PC-3 (cell line): ENCODE results near the gene ETHE1. TPM values are rescaled to one million over a fixed set of nuclear protein-coding genes. Genes with fewer than 3 reads are reported as not detected.

Source experiments
- ATAC-seq: fragments of 200-7000 bp; cut with Tn5 transposase; 2 replicates; pipeline ENCODE4 v1.9.1; 2020; ENCODE audit warnings: mild to moderate bottlenecking, moderate library complexity
- BruUV-seq: library from RNA; stranded (reverse); fragments of 400-500 nt; replicated peaks from 2 replicates; lab custom pipeline; 2021; lab: Mats Ljungman, UMichigan
- CTCF ChIA-PET: fragments of 300-600 bp; sonication (Branson Sonifier 250); formaldehyde crosslinking; loops from one replicate; lab custom pipeline; 2022; ENCODE audit warnings: antibody characterized with exemption; lab: Charles Lee
- POLR2A ChIA-PET: fragments of 300-600 bp; sonication (Branson Sonifier 250); formaldehyde crosslinking; loops from one replicate; lab custom pipeline; 2022; ENCODE audit warnings: antibody characterized with exemption; ENCODE audit not compliant: unreplicated experiment; lab: Charles Lee
- DNase-seq: peaks from one replicate; pipeline ENCODE4 v3.0.0-alpha.2; 2015
- H2AFZ ChIP-seq: fragments of 300-600 bp; sonication (generic); 2 replicates; pipeline ENCODE4 v1.6.0; 2016; ENCODE audit warnings: antibody characterized with exemption, low read length
- H3F3A ChIP-seq: fragments of 300-600 bp; sonication (generic); one replicate; pipeline ENCODE4 v1.6.0; 2017; ENCODE audit warnings: antibody characterized with exemption, low read length, control low read depth, mild to moderate bottlenecking; ENCODE audit not compliant: unreplicated experiment
- H3K27ac ChIP-seq: fragments of 300-600 bp; sonication (generic); 2 replicates; pipeline ENCODE4 v1.5.1; 2016; ENCODE audit warnings: mild to moderate bottlenecking, low read length
- H3K27me3 ChIP-seq: fragments of 300-600 bp; sonication (generic); 2 replicates; pipeline ENCODE4 v1.6.1; 2016; ENCODE audit warnings: low read length, mixed read lengths
- H3K36me3 ChIP-seq: fragments of 300-600 bp; sonication (generic); 2 replicates; pipeline ENCODE4 v1.6.1; 2016; ENCODE audit warnings: low read depth, mixed run types, low read length, mixed read lengths
- H3K4me1 ChIP-seq: fragments of 300-600 bp; sonication (generic); 2 replicates; pipeline ENCODE4 v1.5.1; 2016; ENCODE audit warnings: low read length; ENCODE audit not compliant: insufficient read depth
- H3K4me2 ChIP-seq: fragments of 300-600 bp; sonication (generic); 2 replicates; pipeline ENCODE4 v1.6.0; 2016; ENCODE audit warnings: low read length
- H3K4me3 ChIP-seq: fragments of 300-600 bp; sonication (generic); 2 replicates; pipeline ENCODE4 v1.5.1; 2016; ENCODE audit warnings: mild to moderate bottlenecking, low read length, mixed read lengths
- H3K79me2 ChIP-seq: fragments of 300-600 bp; sonication (generic); 2 replicates; pipeline ENCODE4 v1.6.1; 2017; ENCODE audit warnings: low read length, mixed read lengths
- H3K9ac ChIP-seq: fragments of 300-600 bp; sonication (generic); 2 replicates; pipeline ENCODE4 v1.6.0; 2016; ENCODE audit warnings: mild to moderate bottlenecking, low read length
- H3K9me2 ChIP-seq: fragments of 300-600 bp; sonication (generic); replicated peaks from 2 replicates; pipeline ENCODE4 v1.6.1; 2016; ENCODE audit warnings: mixed run types, low read length, mixed read lengths
- H3K9me3 ChIP-seq: fragments of 300-600 bp; sonication (generic); 2 replicates; pipeline ENCODE4 v1.6.1; 2016; ENCODE audit warnings: low read length, mixed read lengths
- H4K20me1 ChIP-seq: fragments of 300-600 bp; sonication (generic); 2 replicates; pipeline ENCODE4 v1.6.1; 2016; ENCODE audit warnings: low read length, mixed read lengths
- EZH2 ChIP-seq: fragments of 300-600 bp; sonication (generic); IDR thresholded peaks from one replicate; pipeline ENCODE4 v1.6.1; 2017; ENCODE audit warnings: antibody characterized with exemption, mild to moderate bottlenecking, low read length; ENCODE audit not compliant: unreplicated experiment
- EZH2phosphoT487 ChIP-seq: fragments of 300-600 bp; sonication (generic); IDR thresholded peaks from 2 replicates; pipeline ENCODE4 v1.6.1; 2018; ENCODE audit warnings: mild to moderate bottlenecking, antibody characterized with exemption, low read length, borderline replicate concordance
- intact Hi-C: fragments of 100-400 bp; cut with micrococcal nuclease; formaldehyde crosslinking; loops from 2 replicates; pipeline ENCODE4 v1.9.0; 2023
- total RNA-seq: library from RNA; depleted of rRNA; stranded (reverse); fragments of >200 nt; gene quantifications from 2 replicates; pipeline ENCODE4 v1.2.3, GENCODE V29; 2014
- TF ChIP-seq, protein P1 (sequence below): fragments of 300-600 bp; sonication (generic); conservative IDR thresholded peaks from 2 replicates; pipeline ENCODE4 v1.5.1; 2017; ENCODE audit warnings: antibody characterized with exemption, low read depth, mild to moderate bottlenecking, low read length

The ETHE1 gene
- total RNA-seq, 1 experiment from 2014 or later = 34.2 TPM

DNA sequence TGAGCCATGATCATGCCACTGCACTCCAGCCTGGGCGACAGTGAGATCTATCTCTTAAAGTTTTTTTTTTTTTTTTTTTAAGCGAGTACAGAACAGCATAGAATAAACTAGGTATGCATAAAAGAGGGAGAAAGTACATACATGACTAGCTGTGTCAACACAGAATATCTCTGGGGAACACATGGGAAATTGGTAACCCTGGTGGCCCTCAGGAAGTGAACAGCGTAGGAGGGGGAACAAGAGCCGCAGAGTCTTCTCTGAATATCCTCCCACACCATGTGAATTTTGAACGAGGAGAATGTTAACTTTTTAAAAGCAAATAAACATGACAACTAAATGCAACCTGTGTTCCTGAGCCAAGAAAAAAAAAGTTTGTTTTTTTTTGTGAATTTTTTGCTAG, 37.7 kb downstream of the ETHE1 start:
- intact Hi-C loops = no loop called here
- CTCF ChIA-PET = no interaction called here
- DNase-seq (no peak), ATAC-seq (no peak)
- no peak for TF ChIP-seq EZH2phosphoT487
- TF ChIP-seq EZH2 = no peak
- TF ChIP-seq, protein P1, sequence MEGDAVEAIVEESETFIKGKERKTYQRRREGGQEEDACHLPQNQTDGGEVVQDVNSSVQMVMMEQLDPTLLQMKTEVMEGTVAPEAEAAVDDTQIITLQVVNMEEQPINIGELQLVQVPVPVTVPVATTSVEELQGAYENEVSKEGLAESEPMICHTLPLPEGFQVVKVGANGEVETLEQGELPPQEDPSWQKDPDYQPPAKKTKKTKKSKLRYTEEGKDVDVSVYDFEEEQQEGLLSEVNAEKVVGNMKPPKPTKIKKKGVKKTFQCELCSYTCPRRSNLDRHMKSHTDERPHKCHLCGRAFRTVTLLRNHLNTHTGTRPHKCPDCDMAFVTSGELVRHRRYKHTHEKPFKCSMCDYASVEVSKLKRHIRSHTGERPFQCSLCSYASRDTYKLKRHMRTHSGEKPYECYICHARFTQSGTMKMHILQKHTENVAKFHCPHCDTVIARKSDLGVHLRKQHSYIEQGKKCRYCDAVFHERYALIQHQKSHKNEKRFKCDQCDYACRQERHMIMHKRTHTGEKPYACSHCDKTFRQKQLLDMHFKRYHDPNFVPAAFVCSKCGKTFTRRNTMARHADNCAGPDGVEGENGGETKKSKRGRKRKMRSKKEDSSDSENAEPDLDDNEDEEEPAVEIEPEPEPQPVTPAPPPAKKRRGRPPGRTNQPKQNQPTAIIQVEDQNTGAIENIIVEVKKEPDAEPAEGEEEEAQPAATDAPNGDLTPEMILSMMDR = no peak
- Histone ChIP-seq H3K9me2 (no peaks in the 10 kb centered on the region), H3F3A (no peaks in the 10 kb centered on the region), H4K20me1 (no peaks in the 10 kb centered on the region), H3K36me3 (no peaks in the 10 kb centered on the region), H3K27ac (no peak overlapping the region), H3K27me3 (no peaks in the 10 kb centered on the region), H3K9ac (no peak overlapping the region), H2AFZ (no peak overlapping the region), H3K4me3 (no peak overlapping the region), H3K9me3 (no peaks in the 10 kb centered on the region), H3K79me2 (no peaks in the 10 kb centered on the region), H3K4me2 (no peak overlapping the region), H3K4me1 (no peaks in the 10 kb centered on the region)
- no TSS peak for BruUV-seq
- POLR2A ChIA-PET = no interaction called here

DNA sequence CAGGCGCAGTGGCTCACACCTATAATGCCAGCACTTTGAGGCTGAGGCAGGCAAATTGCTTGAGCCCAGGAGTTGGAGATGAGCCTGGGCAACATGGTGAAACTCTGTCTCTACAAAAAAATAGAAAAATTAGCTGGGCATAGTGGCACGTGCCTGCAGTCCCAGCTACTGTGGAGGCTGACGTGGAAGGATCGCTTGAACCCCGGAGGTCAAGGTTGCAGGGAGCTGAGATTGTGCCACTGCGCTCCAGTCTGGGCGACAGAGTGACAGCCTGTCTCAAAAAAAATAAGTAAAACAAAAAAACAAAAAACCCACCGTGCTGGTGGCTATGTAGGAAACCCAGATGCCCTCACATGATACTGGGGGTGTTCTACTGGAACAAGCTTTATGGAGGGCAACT, 38.8 kb downstream of the ETHE1 start:
- Histone ChIP-seq H3K4me2 (no peak overlapping the region), H3K4me3 (no peak overlapping the region), H2AFZ (no peak overlapping the region), H4K20me1 (no peaks in the 10 kb centered on the region), H3K27ac (no peak overlapping the region), H3K9ac (no peak overlapping the region), H3K4me1 (no peaks in the 10 kb centered on the region), H3K79me2 (no peaks in the 10 kb centered on the region), H3K9me2 (no peaks in the 10 kb centered on the region), H3K27me3 (no peaks in the 10 kb centered on the region), H3F3A (no peaks in the 10 kb centered on the region), H3K9me3 (no peaks in the 10 kb centered on the region), H3K36me3 (no peaks in the 10 kb centered on the region)
- no peak for DNase-seq
- ATAC-seq = no peak
- TF ChIP-seq EZH2 (no peak), EZH2phosphoT487 (no peak)
- TF ChIP-seq, protein P1 = no peak
- ChIA-PET CTCF (no interaction called here), POLR2A (no interaction called here)
- intact Hi-C loops = no loop called here
- no TSS peak for BruUV-seq

DNA sequence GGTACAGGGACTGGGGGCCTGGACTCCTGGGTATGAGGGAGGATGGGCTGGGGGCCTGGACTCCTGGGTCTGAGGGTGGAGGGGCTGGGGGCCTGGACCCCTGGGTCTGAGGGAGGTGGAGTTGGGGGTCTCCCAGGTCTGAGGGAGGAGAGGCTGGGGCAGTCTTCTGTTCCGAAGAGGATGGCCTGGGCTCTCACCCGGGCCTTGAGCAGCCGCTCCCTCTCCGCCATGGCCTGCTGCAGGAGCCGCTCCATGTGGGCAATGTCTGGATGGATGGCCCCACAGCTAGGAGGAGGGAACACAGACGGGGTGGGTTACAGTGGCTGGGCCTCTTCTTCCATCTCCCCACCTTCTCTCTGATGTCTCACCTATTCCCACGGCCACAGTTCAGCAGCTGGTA, 40.6 kb downstream of the ETHE1 start:
- TF ChIP-seq EZH2 (no peak), EZH2phosphoT487 (no peak)
- TF ChIP-seq, protein P1 = no peak
- no peaks in the 10 kb centered on the region for H3K27me3 ChIP-seq
- no peaks in the 10 kb centered on the region for H3K9me3 ChIP-seq
- no peaks in the 10 kb centered on the region for H3K79me2 ChIP-seq
- H3K9me2 ChIP-seq = no peaks in the 10 kb centered on the region
- intact Hi-C loops = no loop called here
- ATAC-seq (no peak), DNase-seq (no peak)
- no peak overlapping the region for H3K27ac ChIP-seq
- CTCF ChIA-PET = no interaction called here
- H3K9ac ChIP-seq = no peak overlapping the region
- H3F3A ChIP-seq = no peaks in the 10 kb centered on the region
- POLR2A ChIA-PET = no interaction called here
- H3K4me2 ChIP-seq = no peak overlapping the region
- no peaks in the 10 kb centered on the region for H3K36me3 ChIP-seq
- H3K4me1 ChIP-seq = no peaks in the 10 kb centered on the region
- no TSS peak for BruUV-seq
- H3K4me3 ChIP-seq = no peak overlapping the region
- H2AFZ ChIP-seq = no peak overlapping the region
- H4K20me1 ChIP-seq = no peaks in the 10 kb centered on the region
